OCI-LY1 (cell line): ENCODE measurements around the gene SMAP1.

ENCODE experiments used
- H2AFZ ChIP-seq: fragments of 200-600 bp; sonication (generic), shearing (Covaris generic); 2 replicates; pipeline ENCODE4 v1.6.0; 2014; ENCODE audit warnings: antibody characterized with exemption, mild to moderate bottlenecking, low read length
- H3F3A ChIP-seq: fragments of 200-600 bp; sonication (generic), shearing (Covaris generic); 2 replicates; pipeline ENCODE4 v1.6.0; 2014; ENCODE audit warnings: mild to moderate bottlenecking, antibody characterized with exemption, low read length, moderate library complexity; ENCODE audit not compliant: insufficient read depth
- H3K27ac ChIP-seq: fragments of 200-600 bp; sonication (generic); 2 replicates; pipeline ENCODE4 v1.5.1; 2014; ENCODE audit warnings: low read length, mixed run types, mild to moderate bottlenecking, low read depth; ENCODE audit not compliant: poor library complexity, severe bottlenecking
- H3K27me3 ChIP-seq: fragments of 200-600 bp; sonication (generic); 2 replicates; pipeline ENCODE4 v1.6.0; 2014; ENCODE audit warnings: antibody characterized with exemption, mild to moderate bottlenecking, low read length, moderate library complexity; ENCODE audit not compliant: insufficient read depth
- H3K36me3 ChIP-seq: fragments of 200-600 bp; sonication (generic); 2 replicates; pipeline ENCODE4 v1.6.1; 2014; ENCODE audit warnings: mild to moderate bottlenecking, antibody characterized with exemption, low read length, moderate library complexity, mixed read lengths; ENCODE audit not compliant: insufficient read depth
- H3K4me1 ChIP-seq: fragments of 200-600 bp; sonication (generic); 2 replicates; pipeline ENCODE4 v1.5.1; 2014; ENCODE audit warnings: mild to moderate bottlenecking, low read length, moderate library complexity; ENCODE audit not compliant: insufficient read depth, severe bottlenecking
- H3K4me2 ChIP-seq: fragments of 200-600 bp; sonication (generic), shearing (Covaris generic); 2 replicates; pipeline ENCODE4 v1.6.1; 2014; ENCODE audit warnings: low read length
- H3K4me3 ChIP-seq: fragments of 200-600 bp; sonication (generic); 2 replicates; pipeline ENCODE4 v1.5.1; 2014; ENCODE audit warnings: low read length, low read depth, mild to moderate bottlenecking, mixed read lengths; ENCODE audit not compliant: poor library complexity, severe bottlenecking
- H3K79me2 ChIP-seq: fragments of 200-600 bp; shearing (Covaris generic); 2 replicates; pipeline ENCODE4 v1.6.1; 2016; ENCODE audit warnings: mixed run types, low read length, mixed read lengths; ENCODE audit not compliant: insufficient read depth
- H3K9ac ChIP-seq: fragments of 200-600 bp; sonication (generic), shearing (Covaris generic); 2 replicates; pipeline ENCODE4 v1.6.1; 2014; ENCODE audit warnings: mild to moderate bottlenecking, low read length, mixed read lengths
- H3K9me2 ChIP-seq: fragments of 200-600 bp; sonication (generic), shearing (Covaris generic); 2 replicates; pipeline ENCODE4 v1.6.1; 2014; ENCODE audit warnings: low read depth, mild to moderate bottlenecking, low read length, mixed read lengths
- H3K9me3 ChIP-seq: fragments of 200-600 bp; shearing (Covaris generic); 2 replicates; pipeline ENCODE4 v1.6.1; 2014; ENCODE audit warnings: low read length, mixed read lengths
- H4K20me1 ChIP-seq: fragments of 200-600 bp; sonication (generic), shearing (Covaris generic); 2 replicates; pipeline ENCODE4 v1.6.0; 2016; ENCODE audit warnings: mild to moderate bottlenecking, low read length; ENCODE audit not compliant: insufficient read depth
- EZH2 ChIP-seq: fragments of 200-600 bp; sonication (generic), shearing (Covaris generic); IDR thresholded peaks from 2 replicates; pipeline ENCODE4 v1.8.0; 2017; ENCODE audit warnings: borderline replicate concordance, mixed run types, mild to moderate bottlenecking, antibody characterized with exemption, low read length, moderate library complexity, mixed read lengths
- TF ChIP-seq, protein P1 (sequence below): fragments of 200-600 bp; sonication (generic), shearing (Covaris generic); IDR thresholded peaks from 2 replicates; pipeline ENCODE4 v1.5.1; 2017; ENCODE audit warnings: mild to moderate bottlenecking, antibody characterized with exemption, low read length, moderate library complexity, mixed read lengths

The SMAP1 gene

DNA sequence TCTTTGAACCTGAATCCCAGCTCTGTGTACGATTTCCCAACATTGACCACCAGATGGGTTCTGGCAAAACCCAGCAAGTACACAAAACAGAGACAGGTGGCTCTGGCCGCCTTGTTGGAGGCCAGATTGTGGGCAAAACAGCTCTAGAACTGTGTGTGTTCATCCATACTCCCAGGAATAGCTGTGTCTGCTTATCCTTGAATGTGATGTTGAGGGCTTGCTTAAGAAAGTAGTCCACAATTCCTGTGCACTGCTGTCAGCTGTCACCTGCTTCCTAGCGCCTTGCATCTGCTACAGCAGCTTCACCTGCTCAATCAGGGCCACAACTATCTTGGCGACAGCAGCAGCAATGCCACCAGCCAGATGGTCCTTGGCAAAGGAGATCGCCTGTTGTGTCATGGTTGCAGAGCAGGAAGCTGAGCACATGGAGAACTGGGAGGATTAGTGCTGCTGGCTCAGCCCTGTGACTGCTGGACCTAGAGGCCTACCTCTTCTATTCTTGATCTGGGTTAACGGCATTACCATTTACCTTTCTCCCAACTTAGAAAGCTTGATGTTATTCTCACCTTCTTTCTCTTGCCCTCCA, 3.7 kb upstream of the SMAP1 start:
- H3K27me3 ChIP-seq, result no peaks in the 10 kb centered on the region
- H3K36me3 ChIP-seq, result no peaks in the 10 kb centered on the region
- H3K9ac ChIP-seq, result no peak overlapping the region
- H3F3A ChIP-seq, result no peaks in the 10 kb centered on the region
- no peak overlapping the region for H3K27ac ChIP-seq
- H3K4me3 ChIP-seq, result no peak overlapping the region
- no peaks in the 10 kb centered on the region for H3K9me2 ChIP-seq
- no peak overlapping the region for H2AFZ ChIP-seq
- H3K4me1 ChIP-seq, result peaks cover 15% of the 10 kb centered on the region
- H3K9me3 ChIP-seq, result no peaks in the 10 kb centered on the region
- TF ChIP-seq EZH2, result no peak
- TF ChIP-seq, protein P1, sequence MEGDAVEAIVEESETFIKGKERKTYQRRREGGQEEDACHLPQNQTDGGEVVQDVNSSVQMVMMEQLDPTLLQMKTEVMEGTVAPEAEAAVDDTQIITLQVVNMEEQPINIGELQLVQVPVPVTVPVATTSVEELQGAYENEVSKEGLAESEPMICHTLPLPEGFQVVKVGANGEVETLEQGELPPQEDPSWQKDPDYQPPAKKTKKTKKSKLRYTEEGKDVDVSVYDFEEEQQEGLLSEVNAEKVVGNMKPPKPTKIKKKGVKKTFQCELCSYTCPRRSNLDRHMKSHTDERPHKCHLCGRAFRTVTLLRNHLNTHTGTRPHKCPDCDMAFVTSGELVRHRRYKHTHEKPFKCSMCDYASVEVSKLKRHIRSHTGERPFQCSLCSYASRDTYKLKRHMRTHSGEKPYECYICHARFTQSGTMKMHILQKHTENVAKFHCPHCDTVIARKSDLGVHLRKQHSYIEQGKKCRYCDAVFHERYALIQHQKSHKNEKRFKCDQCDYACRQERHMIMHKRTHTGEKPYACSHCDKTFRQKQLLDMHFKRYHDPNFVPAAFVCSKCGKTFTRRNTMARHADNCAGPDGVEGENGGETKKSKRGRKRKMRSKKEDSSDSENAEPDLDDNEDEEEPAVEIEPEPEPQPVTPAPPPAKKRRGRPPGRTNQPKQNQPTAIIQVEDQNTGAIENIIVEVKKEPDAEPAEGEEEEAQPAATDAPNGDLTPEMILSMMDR, result no peak
- H4K20me1 ChIP-seq, result no peaks in the 10 kb centered on the region
- H3K79me2 ChIP-seq, result no peaks in the 10 kb centered on the region
- H3K4me2 ChIP-seq, result no peak overlapping the region

DNA sequence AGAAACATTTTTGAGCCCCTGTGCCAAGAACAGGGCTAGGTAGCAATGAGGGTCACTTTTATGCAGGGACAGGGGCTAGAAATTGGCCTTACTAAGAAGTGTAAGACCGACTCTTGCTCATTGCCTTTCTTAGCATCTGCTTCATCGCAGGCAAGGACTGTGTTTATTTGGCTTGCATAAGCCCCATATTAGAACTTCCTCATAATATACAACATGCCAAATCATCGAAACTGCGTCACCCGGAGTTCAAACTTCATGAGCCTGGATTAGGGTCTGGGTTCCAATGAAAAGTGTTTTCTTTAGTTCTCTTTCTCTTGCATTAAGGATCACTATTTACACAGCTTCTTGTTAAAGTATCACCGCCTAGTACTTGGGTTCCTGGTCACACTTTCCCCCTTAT, 977 bp upstream of the SMAP1 start:
- Histone ChIP-seq H3K36me3 (no peaks in the 10 kb centered on the region), H3K4me3 (peak overlapping the region; percentile 80), H3K9me2 (no peaks in the 10 kb centered on the region), H4K20me1 (no peaks in the 10 kb centered on the region), H3K79me2 (no peaks in the 10 kb centered on the region), H3K9me3 (no peaks in the 10 kb centered on the region), H3K27ac (no peak overlapping the region), H3K4me1 (peaks cover 19% of the 10 kb centered on the region), H3K9ac (peak overlapping the region; percentile 80; the same call in 1 of the 2 replicates), H3F3A (no peaks in the 10 kb centered on the region), H3K27me3 (no peaks in the 10 kb centered on the region), H3K4me2 (peak overlapping the region; percentile 87), H2AFZ (peak overlapping the region; percentile 25)
- TF ChIP-seq EZH2, result no peak
- TF ChIP-seq, protein P1, result no peak

DNA sequence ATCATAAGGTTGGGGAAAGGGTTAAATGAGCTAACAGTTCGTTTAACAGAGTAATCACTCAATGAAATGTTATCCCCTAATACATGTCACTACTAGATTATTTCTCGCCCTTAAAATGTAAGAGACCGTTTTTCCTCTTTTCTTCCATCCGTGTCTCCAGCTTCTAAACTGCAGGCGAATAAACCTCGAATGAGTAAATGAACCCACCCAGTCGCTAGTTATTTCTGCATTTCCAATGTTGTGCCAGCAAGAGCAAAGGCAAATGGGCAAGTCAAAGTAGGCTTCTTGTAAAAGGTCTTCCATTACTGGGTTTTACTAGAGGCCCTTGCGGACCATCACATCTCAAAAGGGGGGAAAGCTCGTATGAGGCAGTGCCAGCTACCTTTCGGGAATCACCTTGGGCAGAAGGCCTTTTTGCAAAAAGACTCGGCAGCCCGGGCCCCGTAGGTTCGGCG, 400 bp upstream of the SMAP1 start:
- H3K27me3 ChIP-seq, result no peaks in the 10 kb centered on the region
- TF ChIP-seq, protein P1, result no peak
- TF ChIP-seq EZH2, result no peak
- no peaks in the 10 kb centered on the region for H3K9me2 ChIP-seq
- H3K9ac ChIP-seq, result peak overlapping the region; percentile 80
- H4K20me1 ChIP-seq, result no peaks in the 10 kb centered on the region; the same call in 1 of the 2 replicates
- H3K36me3 ChIP-seq, result no peaks in the 10 kb centered on the region
- peak overlapping the region; percentile 5 for H3K27ac ChIP-seq
- H3F3A ChIP-seq, result no peaks in the 10 kb centered on the region
- peak overlapping the region; percentile 25 for H2AFZ ChIP-seq
- H3K4me3 ChIP-seq, result peak overlapping the region; percentile 80
- H3K4me2 ChIP-seq, result peak overlapping the region; percentile 87
- no peaks in the 10 kb centered on the region for H3K9me3 ChIP-seq
- peaks cover 19% of the 10 kb centered on the region for H3K4me1 ChIP-seq
- no peaks in the 10 kb centered on the region for H3K79me2 ChIP-seq
